ENCODE measurements around the gene PTGES3.

DNA sequence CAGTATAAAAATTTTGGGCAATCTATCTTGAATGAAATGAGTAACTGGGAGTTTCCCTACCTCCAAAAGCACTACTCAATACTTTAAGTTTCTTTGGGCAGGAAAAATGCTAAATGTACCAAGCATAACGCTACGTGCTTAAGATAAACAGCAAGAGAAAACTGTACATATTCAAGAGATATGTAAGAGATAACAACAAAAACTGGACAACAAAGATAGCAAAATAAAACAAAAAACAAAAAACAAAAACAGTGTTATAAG lies 20.0 kb downstream of the PTGES3 start:
- TF ChIP-seq, protein P1, sequence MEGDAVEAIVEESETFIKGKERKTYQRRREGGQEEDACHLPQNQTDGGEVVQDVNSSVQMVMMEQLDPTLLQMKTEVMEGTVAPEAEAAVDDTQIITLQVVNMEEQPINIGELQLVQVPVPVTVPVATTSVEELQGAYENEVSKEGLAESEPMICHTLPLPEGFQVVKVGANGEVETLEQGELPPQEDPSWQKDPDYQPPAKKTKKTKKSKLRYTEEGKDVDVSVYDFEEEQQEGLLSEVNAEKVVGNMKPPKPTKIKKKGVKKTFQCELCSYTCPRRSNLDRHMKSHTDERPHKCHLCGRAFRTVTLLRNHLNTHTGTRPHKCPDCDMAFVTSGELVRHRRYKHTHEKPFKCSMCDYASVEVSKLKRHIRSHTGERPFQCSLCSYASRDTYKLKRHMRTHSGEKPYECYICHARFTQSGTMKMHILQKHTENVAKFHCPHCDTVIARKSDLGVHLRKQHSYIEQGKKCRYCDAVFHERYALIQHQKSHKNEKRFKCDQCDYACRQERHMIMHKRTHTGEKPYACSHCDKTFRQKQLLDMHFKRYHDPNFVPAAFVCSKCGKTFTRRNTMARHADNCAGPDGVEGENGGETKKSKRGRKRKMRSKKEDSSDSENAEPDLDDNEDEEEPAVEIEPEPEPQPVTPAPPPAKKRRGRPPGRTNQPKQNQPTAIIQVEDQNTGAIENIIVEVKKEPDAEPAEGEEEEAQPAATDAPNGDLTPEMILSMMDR (conservative IDR thresholded peaks at IDR 0.05; ENCODE audit: low read length), result no peak
- TF ChIP-seq EZH2phosphoT487 (IDR thresholded peaks at IDR 0.05; ENCODE audit: borderline replicate concordance), result no peak
